GM12873 (cell line): Measurements from ENCODE around the gene NPIPB2.
"Not testable (repeated sequence)": the region's sequence is repeated elsewhere in the genome, so short reads cannot be mapped to it uniquely, and the experiment has no call there.

Experiments
- TF ChIP-seq, protein P1 (sequence below): IDR thresholded peaks from 2 replicates; pipeline ENCODE4 v1.5.1; 2012; ENCODE audit warnings: low read depth, mild to moderate bottlenecking, moderate library complexity, low read length, control low read depth; ENCODE audit not compliant: insufficient read depth; ENCODE audit errors: missing control alignments

The NPIPB2 gene

DNA sequence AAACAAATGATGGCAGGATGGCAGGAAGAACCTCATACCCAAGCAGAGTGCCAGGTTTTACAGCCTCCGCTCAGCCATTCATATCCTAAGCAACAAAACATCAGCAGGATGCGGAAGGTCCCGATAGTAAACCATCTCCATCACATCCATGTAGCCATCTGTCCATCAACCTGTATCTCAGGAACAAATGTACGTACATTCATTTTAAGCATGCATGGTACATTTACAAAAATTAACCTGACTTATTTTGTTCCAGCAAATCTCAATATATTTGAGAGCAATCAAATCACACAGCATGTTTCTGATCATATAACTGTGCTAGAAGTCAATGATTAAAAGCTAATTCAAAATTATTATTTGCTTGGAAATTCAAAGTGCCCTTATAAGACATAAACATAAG lies at the start of gene NPIPB2:
Gene NPIPB2, minus strand, starts transcription at position 101 of the 400 bp plus-strand sequence. Its CDS starts 0 bp downstream, at position 101.
- TF ChIP-seq, protein P1, sequence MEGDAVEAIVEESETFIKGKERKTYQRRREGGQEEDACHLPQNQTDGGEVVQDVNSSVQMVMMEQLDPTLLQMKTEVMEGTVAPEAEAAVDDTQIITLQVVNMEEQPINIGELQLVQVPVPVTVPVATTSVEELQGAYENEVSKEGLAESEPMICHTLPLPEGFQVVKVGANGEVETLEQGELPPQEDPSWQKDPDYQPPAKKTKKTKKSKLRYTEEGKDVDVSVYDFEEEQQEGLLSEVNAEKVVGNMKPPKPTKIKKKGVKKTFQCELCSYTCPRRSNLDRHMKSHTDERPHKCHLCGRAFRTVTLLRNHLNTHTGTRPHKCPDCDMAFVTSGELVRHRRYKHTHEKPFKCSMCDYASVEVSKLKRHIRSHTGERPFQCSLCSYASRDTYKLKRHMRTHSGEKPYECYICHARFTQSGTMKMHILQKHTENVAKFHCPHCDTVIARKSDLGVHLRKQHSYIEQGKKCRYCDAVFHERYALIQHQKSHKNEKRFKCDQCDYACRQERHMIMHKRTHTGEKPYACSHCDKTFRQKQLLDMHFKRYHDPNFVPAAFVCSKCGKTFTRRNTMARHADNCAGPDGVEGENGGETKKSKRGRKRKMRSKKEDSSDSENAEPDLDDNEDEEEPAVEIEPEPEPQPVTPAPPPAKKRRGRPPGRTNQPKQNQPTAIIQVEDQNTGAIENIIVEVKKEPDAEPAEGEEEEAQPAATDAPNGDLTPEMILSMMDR, result not testable (repeated sequence)

DNA sequence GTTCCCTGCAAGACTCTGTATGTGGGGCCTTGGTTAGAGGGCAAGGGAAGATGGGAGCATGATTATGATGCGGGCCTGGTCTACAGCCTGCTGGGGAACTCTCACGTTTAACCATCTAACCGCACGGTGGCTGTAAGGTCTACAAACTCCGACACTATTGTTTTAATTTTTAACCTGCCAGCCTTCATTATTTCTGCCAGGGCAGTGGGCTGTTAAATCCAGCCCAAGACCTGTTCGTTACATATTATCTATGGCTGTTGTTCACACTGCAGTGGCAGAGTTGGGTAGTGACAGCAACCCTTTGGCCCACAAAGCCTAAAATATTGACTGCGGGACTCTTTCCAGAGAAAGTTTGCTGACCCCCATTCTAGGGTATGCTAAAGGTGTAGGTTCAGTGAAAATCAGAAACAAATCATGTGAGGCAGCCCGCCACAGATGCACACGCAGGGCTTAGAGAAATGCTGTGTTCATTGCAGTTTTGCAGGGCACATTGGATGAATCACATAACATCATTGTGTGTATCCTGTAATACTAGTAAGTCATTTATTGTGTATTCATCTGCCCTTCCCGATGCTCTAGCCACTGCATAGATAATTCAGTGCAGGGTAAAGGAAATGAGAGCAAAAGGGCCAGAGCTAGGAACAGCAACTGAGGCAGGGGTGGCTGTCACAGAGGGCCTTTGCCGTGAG lies 49.0 kb upstream of the NPIPB2 start:
- TF ChIP-seq, protein P1, result no peak

DNA sequence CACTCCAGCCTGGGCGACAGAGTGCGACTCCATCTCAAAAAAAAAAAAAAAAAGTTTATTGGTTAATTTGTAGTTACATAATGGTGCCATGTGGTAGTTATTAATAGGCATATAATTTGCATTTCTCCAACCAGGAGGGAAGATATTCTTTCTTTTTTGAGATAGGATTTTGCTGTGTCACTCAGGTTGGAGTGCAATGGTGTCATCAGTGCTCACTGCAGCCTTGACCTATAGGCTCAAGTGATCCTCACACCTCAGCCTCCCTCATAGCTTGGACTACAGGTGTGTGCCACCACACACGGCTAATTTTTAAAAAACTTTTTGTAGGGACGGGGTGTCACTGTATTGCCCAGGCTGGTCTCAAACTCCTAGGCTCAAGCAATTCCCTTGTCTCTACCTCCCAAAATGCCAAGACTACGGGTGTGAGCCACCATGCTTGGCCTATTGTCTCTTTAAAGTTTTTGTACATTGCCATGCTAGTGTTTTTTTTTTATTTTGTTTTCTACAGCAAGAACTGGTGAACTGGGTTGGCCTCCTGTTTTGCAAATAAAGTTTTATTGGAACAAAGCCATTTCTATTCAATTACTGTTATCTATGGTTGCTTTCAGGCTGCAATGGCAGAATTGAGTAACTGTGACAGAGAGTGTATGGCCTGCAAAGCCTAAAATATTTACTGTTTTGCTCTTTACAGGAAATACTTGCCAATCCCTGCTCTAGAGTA lies 46.6 kb upstream of the NPIPB2 start:
- TF ChIP-seq, protein P1, result no peak

DNA sequence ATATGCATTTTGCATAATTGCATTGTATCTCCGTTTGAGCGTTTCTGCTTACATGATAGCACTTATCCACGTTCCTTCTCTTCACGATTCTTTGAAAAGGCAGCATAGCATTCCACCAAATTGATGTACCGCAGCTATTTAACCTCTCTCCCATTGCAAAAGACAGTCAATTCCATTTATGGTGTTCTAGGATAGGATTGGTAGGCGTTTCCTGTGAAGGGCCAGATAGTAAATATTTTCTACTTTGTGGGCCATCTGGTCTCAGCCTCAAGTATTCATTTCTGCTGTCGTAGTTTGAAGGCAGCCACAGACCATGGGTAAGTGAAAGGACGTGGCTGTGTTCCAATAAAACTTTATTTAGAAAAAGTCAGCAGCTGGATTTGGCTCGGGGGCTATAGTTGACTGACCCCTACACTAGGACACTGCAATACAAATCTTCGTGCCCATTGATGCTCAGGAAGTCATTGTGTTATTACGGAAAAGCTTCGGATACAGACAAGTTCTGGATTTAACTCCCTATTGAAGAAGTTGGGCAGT lies 44.7 kb upstream of the NPIPB2 start:
- TF ChIP-seq, protein P1, result no peak

DNA sequence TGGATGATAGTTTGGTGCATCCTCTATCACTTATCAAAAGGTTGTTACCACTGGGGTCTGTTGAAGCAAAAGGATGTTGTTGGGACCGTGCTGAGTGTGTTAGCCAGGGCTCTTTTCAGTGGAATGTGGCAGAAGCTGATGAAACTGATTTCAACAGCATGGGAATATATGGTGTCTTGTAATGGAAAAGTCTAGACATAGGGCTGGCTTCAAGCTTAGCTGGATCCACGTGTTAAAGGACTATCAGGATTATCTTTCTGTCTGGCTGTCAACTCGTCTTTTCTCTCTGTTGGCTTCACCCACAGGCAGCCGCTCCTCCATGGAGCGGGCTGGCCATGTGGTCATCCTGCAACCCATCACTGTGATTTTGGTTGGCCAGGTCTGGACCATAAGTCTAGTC lies 43.4 kb upstream of the NPIPB2 start:
- TF ChIP-seq, protein P1, result no peak

DNA sequence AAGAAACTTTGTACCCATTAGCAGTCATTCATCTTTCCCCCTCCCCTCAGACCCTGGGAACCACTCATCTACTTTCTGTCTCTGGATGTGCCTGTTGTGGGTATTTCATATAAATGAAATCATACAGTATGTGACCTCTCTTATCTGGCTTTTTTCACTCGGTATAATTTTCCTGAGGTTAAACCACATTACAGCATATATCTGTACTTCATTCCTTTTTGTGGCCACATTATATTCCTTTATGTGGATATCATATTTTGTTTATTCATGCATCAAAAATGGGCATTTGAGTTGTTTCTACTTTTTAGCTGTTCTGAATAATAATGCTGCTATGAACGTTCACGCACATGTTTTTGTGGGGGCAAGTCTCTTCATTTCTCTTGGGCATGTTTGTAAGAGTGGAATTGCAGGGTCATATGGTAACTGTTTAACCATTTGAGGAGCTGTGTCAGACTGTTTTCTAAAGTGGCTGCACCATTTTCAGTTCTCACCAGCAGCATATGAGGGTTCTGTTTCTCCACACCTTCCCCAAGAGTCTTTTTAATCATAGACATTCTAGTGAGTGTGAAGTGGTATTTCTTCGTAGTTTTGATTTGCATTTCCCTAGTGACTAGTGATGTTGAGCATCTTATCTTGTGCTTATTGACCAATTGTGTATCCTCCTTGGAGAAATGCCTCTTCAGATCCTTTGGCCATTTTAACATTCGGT lies 38.4 kb upstream of the NPIPB2 start:
- TF ChIP-seq, protein P1, result no peak
